ENCODE measurements around the gene PARD3. TPM values are rescaled to one million over a fixed set of nuclear protein-coding genes. Genes with fewer than 3 reads are reported as not detected.

The PARD3 gene
- total RNA-seq, 1 experiment from 2014 or later: 46.3 TPM

- Histone ChIP-seq H3K9ac (ENCODE audit: low read length) (no peak overlapping the region), H3K36me3 (ENCODE audit: control insufficient read depth in 1 of 2, insufficient read depth in 2 of 2, low read length in 2 of 2) (no peaks in the 10 kb centered on the region), H3K4me2 (ENCODE audit: low read length) (no peak overlapping the region), H3K9me3 (ENCODE audit: control insufficient read depth in 1 of 2, insufficient read depth in 1 of 2, low read depth in 1 of 2, low read length in 2 of 2) (no peaks in the 10 kb centered on the region), H3K79me2 (ENCODE audit: insufficient read depth, low read length) (no peaks in the 10 kb centered on the region), H3K27ac (ENCODE audit: low read depth, low read length) (no peak overlapping the region), H2AFZ (ENCODE audit: low read depth, low read length, poor library complexity, severe bottlenecking) (no peak overlapping the region), H3K27me3 (ENCODE audit: insufficient read depth, low read length) (no peaks in the 10 kb centered on the region), H3K9me2 (ENCODE audit: insufficient read depth) (no peaks in the 10 kb centered on the region), H3K4me3 (replicated peaks in 1 of 2; ENCODE audit: low read depth in 1 of 2, low read length in 2 of 2) (no peak overlapping the region), H4K20me1 (ENCODE audit: insufficient read depth) (no peaks in the 10 kb centered on the region), H3K4me1 (ENCODE audit: control insufficient read depth in 1 of 2, insufficient read depth in 2 of 2, low read length in 2 of 2) (no peaks in the 10 kb centered on the region)
- no peak for DNase-seq (ENCODE audit: low read depth, low spot score)
- BruUV-seq (replicated peaks): no TSS peak
- ChIA-PET CTCF (no interaction called here), RAD21 (ENCODE audit: low non-redundant PET in 1 of 2, low total read pairs in 2 of 2, uncharacterized antibody in 2 of 2, unreplicated experiment in 2 of 2) (no interaction called here), POLR2A (no interaction called here)
- intact Hi-C loops (cut with micrococcal nuclease): no loop called here
- TF ChIP-seq SP1 (IDR thresholded peaks at IDR 0.05; ENCODE audit: low read depth) (no peak), POLR2AphosphoS5 (IDR thresholded peaks at IDR 0.05; ENCODE audit: low read depth, low read length) (no peak), EZH2 (IDR thresholded peaks at IDR 0.05) (no peak), POLR2A (IDR thresholded peaks at IDR 0.05; ENCODE audit: borderline replicate concordance, extremely low read depth, insufficient read depth, insufficient read length) (no peak), JUND (IDR thresholded peaks at IDR 0.05) (no peak), CBX3 (IDR thresholded peaks at IDR 0.05; ENCODE audit: low read depth) (no peak), SRF (IDR thresholded peaks at IDR 0.05; ENCODE audit: low read depth) (no peak), RAD21 (IDR thresholded peaks at IDR 0.05; ENCODE audit: low read depth) (no peak), EGR1 (IDR thresholded peaks at IDR 0.05; ENCODE audit: low read depth) (no peak), ELF1 (IDR thresholded peaks at IDR 0.05; ENCODE audit: borderline replicate concordance, low read depth) (no peak), MAX (IDR thresholded peaks at IDR 0.05) (no peak), SIN3A (IDR thresholded peaks at IDR 0.05; ENCODE audit: low read depth) (no peak), TCF7L2 (IDR thresholded peaks at IDR 0.05; ENCODE audit: borderline replicate concordance, extremely low read depth, insufficient read depth, insufficient read length) (no peak), ZNF274 (IDR thresholded peaks at IDR 0.05; ENCODE audit: low read depth, low read length) (no peak), ATF3 (IDR thresholded peaks at IDR 0.05) (no peak)
- TF ChIP-seq, protein P1, sequence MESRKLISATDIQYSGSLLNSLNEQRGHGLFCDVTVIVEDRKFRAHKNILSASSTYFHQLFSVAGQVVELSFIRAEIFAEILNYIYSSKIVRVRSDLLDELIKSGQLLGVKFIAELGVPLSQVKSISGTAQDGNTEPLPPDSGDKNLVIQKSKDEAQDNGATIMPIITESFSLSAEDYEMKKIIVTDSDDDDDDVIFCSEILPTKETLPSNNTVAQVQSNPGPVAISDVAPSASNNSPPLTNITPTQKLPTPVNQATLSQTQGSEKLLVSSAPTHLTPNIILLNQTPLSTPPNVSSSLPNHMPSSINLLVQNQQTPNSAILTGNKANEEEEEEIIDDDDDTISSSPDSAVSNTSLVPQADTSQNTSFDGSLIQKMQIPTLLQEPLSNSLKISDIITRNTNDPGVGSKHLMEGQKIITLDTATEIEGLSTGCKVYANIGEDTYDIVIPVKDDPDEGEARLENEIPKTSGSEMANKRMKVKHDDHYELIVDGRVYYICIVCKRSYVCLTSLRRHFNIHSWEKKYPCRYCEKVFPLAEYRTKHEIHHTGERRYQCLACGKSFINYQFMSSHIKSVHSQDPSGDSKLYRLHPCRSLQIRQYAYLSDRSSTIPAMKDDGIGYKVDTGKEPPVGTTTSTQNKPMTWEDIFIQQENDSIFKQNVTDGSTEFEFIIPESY (IDR thresholded peaks at IDR 0.05; ENCODE audit: extremely low read depth, insufficient replicate concordance, low read length): no peak
- ATAC-seq: no peak
Observed at GRCh38 chr10:34166823-34167222, 648.3 kb downstream of the PARD3 start.

All from HCT116 (cell line).